ENCODE measurements around the gene RIMBP2.

Gene RIMBP2

GRCh38 chr12:130479401-130480125 is 236.5 kb downstream of the RIMBP2 start:
- ChIA-PET CTCF (no interaction called here), POLR2A (no interaction called here)
- no peaks in the 10 kb centered on the region for H3K4me1 ChIP-seq (ENCODE audit: control insufficient read depth, insufficient read depth, low read length)
- no peak overlapping the region for H3K27ac ChIP-seq (ENCODE audit: extremely low read depth, low read depth, low read length)
- TF ChIP-seq, protein P1, sequence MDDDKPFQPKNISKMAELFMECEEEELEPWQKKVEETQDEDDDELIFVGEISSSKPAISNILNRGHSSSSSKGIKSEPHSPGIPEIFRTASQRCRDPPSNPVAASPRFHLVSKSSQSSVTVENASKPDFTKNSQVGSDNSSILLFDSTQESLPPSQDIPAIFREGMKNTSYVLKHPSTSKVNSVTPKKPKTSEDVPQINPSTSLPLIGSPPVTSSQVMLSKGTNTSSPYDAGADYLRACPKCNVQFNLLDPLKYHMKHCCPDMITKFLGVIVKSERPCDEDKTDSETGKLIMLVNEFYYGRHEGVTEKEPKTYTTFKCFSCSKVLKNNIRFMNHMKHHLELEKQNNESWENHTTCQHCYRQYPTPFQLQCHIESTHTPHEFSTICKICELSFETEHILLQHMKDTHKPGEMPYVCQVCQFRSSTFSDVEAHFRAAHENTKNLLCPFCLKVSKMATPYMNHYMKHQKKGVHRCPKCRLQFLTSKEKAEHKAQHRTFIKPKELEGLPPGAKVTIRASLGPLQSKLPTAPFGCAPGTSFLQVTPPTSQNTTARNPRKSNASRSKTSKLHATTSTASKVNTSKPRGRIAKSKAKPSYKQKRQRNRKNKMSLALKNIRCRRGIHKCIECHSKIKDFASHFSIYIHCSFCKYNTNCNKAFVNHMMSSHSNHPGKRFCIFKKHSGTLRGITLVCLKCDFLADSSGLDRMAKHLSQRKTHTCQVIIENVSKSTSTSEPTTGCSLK (tag by site-specific recombination; IDR thresholded peaks at IDR 0.05): no peak
- TF ChIP-seq GLI4 (tag by site-specific recombination; IDR thresholded peaks at IDR 0.05): no peak
- TF ChIP-seq ZNF146 (tag by site-specific recombination; IDR thresholded peaks at IDR 0.05): no peak
- TF ChIP-seq, protein P2, sequence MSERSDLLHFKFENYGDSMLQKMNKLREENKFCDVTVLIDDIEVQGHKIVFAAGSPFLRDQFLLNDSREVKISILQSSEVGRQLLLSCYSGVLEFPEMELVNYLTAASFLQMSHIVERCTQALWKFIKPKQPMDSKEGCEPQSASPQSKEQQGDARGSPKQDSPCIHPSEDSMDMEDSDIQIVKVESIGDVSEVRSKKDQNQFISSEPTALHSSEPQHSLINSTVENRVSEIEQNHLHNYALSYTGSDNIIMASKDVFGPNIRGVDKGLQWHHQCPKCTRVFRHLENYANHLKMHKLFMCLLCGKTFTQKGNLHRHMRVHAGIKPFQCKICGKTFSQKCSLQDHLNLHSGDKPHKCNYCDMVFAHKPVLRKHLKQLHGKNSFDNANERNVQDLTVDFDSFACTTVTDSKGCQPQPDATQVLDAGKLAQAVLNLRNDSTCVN (tag by site-specific recombination; optimal IDR thresholded peaks at IDR 0.05): no peak
- TF ChIP-seq ZNF548 (tag by site-specific recombination; IDR thresholded peaks at IDR 0.05): no peak
- TF ChIP-seq ZSCAN5A (tag by site-specific recombination; IDR thresholded peaks at IDR 0.05): no peak
- TF ChIP-seq, protein P3, sequence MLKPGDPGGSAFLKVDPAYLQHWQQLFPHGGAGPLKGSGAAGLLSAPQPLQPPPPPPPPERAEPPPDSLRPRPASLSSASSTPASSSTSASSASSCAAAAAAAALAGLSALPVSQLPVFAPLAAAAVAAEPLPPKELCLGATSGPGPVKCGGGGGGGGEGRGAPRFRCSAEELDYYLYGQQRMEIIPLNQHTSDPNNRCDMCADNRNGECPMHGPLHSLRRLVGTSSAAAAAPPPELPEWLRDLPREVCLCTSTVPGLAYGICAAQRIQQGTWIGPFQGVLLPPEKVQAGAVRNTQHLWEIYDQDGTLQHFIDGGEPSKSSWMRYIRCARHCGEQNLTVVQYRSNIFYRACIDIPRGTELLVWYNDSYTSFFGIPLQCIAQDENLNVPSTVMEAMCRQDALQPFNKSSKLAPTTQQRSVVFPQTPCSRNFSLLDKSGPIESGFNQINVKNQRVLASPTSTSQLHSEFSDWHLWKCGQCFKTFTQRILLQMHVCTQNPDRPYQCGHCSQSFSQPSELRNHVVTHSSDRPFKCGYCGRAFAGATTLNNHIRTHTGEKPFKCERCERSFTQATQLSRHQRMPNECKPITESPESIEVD (tag by site-specific recombination; IDR thresholded peaks at IDR 0.05): no peak
- no peak for TF ChIP-seq ZNF792 (tag by site-specific recombination; IDR thresholded peaks at IDR 0.05)
- TF ChIP-seq ZNF37A (tag by site-specific recombination; IDR thresholded peaks at IDR 0.05): no peak
- no peak for TF ChIP-seq SCRT2 (tag by site-specific recombination; IDR thresholded peaks at IDR 0.05)
- TF ChIP-seq ZNF335 (tag by site-specific recombination; conservative IDR thresholded peaks at IDR 0.05): no peak
- TF ChIP-seq SP7 (tag by site-specific recombination; IDR thresholded peaks at IDR 0.05): no peak
- no peak for TF ChIP-seq ZNF514 (tag by site-specific recombination; IDR thresholded peaks at IDR 0.05)
- TF ChIP-seq OVOL3 (tag by site-specific recombination; IDR thresholded peaks at IDR 0.05): no peak
- TF ChIP-seq KLF16 (tag by site-specific recombination; IDR thresholded peaks at IDR 0.05): no peak
- TF ChIP-seq SP2 (tag by site-specific recombination; IDR thresholded peaks at IDR 0.05): no peak
- H3K4me3 ChIP-seq (ENCODE audit: low read depth, low read length): no peak overlapping the region
- H3K9me3 ChIP-seq (ENCODE audit: control insufficient read depth, insufficient read depth, low read depth, low read length): no peaks in the 10 kb centered on the region
- no peaks in the 10 kb centered on the region for H3K36me3 ChIP-seq (ENCODE audit: control insufficient read depth in 2 of 2, insufficient read depth in 1 of 2, low read length in 2 of 2)

DNA sequence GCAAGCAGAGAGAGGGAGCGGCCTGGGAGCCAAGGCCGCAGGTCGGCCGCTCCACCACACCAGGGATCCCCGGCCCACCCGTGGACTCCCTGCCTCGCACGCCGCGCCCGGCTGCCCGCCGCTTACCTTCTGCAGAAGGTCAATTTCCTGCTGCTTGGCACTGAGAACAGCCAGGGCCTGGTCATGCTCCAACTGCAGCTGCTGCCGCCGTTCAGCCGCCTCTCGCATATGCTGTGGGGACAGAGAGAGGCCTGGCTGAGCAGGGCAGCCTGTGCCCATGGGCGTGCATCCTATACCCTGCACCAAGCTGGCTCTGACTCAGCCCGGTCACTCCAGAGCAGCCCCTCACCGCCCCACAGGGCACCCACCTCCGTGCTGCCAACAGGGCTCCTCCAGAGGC is 237.3 kb downstream of the RIMBP2 start:
- CTCF ChIA-PET: no interaction called here
- Histone ChIP-seq H3K27ac (ENCODE audit: extremely low read depth, low read depth, low read length) (no peak overlapping the region), H3K36me3 (ENCODE audit: control insufficient read depth in 2 of 2, insufficient read depth in 1 of 2, low read length in 2 of 2) (no peaks in the 10 kb centered on the region), H3K9me3 (ENCODE audit: control insufficient read depth, insufficient read depth, low read depth, low read length) (no peaks in the 10 kb centered on the region), H3K4me3 (ENCODE audit: low read depth, low read length) (no peak overlapping the region), H3K4me1 (ENCODE audit: control insufficient read depth, insufficient read depth, low read length) (no peaks in the 10 kb centered on the region)
- no peak for TF ChIP-seq ZBTB44 (tag by site-specific recombination; IDR thresholded peaks at IDR 0.05)
- POLR2A ChIA-PET: no interaction called here

Measured in HEK293 (cell line).